ENCODE measurements around the gene TTLL1. TPM values are rescaled to one million over a fixed set of nuclear protein-coding genes. Genes with fewer than 3 reads are reported as not detected.

The TTLL1 gene
- total RNA-seq, 4 donors from 2014 or later, result 1.8 to 7.2 (median 3.4) TPM

DNA sequence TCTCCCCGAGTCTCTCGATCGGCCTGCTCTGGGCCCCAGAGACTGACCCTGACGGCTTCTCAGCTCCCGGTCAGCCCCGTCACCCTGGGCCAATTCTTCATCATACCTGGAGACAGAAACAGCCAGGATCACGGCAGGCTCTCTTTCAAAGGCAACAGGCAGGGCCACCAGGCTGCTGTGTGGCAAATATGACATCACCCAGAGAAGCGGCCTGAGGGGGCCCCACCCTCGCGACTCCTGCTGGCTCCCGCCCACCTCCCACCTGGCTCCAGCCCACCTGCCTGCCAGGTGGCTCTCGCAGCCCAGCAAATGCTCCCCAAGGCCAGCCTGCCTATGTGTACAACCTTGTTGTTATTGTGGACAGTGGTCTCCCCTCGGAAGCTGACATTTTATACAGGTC is 49.4 kb downstream of the TTLL1 start:
- intact Hi-C loops (cut with DNase I), result loop anchor here (10.0 kb wide), 1 partner anchor 255 kb away; no protein-coding TSS in a partner anchor
- peaks cover 0 to 29% (median 5%) of the 10 kb centered on the region in 3 donors for H3K4me1 ChIP-seq
- 74 to 84% methylated on average over 6 to 11 of the region's 13 CpGs for WGBS, 2 donors
- no peaks in the 10 kb centered on the region for H3K9me3 ChIP-seq
- no peak overlapping the region for H3K27ac ChIP-seq
- no peak overlapping the region for H3K4me3 ChIP-seq
- H3K36me3 ChIP-seq, result no peaks in the 10 kb centered on the region
- TF ChIP-seq, protein P1, sequence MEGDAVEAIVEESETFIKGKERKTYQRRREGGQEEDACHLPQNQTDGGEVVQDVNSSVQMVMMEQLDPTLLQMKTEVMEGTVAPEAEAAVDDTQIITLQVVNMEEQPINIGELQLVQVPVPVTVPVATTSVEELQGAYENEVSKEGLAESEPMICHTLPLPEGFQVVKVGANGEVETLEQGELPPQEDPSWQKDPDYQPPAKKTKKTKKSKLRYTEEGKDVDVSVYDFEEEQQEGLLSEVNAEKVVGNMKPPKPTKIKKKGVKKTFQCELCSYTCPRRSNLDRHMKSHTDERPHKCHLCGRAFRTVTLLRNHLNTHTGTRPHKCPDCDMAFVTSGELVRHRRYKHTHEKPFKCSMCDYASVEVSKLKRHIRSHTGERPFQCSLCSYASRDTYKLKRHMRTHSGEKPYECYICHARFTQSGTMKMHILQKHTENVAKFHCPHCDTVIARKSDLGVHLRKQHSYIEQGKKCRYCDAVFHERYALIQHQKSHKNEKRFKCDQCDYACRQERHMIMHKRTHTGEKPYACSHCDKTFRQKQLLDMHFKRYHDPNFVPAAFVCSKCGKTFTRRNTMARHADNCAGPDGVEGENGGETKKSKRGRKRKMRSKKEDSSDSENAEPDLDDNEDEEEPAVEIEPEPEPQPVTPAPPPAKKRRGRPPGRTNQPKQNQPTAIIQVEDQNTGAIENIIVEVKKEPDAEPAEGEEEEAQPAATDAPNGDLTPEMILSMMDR (IDR thresholded peaks at IDR 0.05), result no peak
- TF ChIP-seq POLR2A (IDR thresholded peaks at IDR 0.05), result no peak
- no peaks in the 10 kb centered on the region for H3K27me3 ChIP-seq
- no peak for DNase-seq

DNA sequence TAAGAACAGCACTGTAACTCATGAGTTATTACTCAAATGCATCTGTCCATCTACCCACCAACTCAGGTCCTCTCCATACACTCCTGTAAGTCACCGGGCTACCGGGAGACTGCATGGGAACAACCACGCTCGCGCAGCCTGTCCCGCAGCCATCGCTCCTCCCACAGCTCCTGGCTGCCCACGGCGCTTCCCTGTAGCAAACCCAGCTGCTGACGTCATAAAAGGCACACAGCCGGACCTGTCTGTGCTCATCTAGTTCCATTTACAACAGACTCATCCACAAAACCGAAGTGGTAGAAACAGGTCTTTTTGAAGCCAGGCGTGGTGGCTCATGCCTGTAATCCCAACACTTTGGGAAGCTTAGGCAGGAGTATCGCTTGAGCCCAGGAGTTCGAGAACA is 50.9 kb downstream of the TTLL1 start:
- H3K9me3 ChIP-seq, result no peaks in the 10 kb centered on the region
- H3K27me3 ChIP-seq, result no peaks in the 10 kb centered on the region
- no peak for DNase-seq
- TF ChIP-seq, protein P1 (IDR thresholded peaks at IDR 0.05), result no peak
- no peak for TF ChIP-seq POLR2A (IDR thresholded peaks at IDR 0.05)
- peak overlapping the region in 1 of 4 donors; percentile 51 for H3K27ac ChIP-seq
- peaks cover 0 to 40% (median 10%) of the 10 kb centered on the region in 3 donors for H3K4me1 ChIP-seq
- no peaks in the 10 kb centered on the region for H3K36me3 ChIP-seq
- intact Hi-C loops (cut with DNase I), result no loop called here
- no peak overlapping the region for H3K4me3 ChIP-seq
- 65 to 86% methylated on average over 14 of the region's 15 CpGs for WGBS, 2 donors

DNA sequence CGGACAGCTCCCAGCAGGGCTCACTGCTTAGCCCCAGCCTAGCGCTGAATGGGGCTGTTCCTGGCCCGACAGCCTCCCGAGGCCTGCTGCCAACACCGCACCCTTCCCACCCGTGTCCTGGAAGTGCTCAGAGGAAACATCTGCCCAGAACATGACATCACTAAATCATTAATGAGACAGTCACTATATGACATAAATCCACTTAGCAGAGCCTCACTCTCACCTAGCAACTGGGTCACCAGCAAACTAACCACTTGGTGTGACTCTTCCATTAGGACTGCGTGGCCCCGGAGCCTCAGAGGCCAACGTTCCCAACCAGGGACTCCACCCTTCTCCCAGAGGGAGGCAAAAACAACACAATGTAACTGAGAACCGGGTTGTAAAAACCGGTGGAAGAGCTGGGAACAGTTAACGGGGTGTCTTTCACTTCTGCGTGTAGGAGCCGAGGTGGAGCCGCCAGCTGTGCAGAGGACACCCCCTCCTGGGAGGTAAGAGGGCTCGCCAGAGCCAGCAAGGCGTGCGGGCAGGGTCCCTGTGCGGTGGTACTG is 52.8 kb downstream of the TTLL1 start:
- Histone ChIP-seq H3K4me3 (no peak overlapping the region), H3K9me3 (no peaks in the 10 kb centered on the region), H3K27ac (peak overlapping the region in 3 of 4 donors; percentile 20 to 69 (median 57)), H3K27me3 (no peaks in the 10 kb centered on the region), H3K4me1 (peaks cover 0 to 32% (median 10%) of the 10 kb centered on the region in 3 donors), H3K36me3 (no peaks in the 10 kb centered on the region)
- DNase-seq, result no peak
- intact Hi-C loops (cut with DNase I), result no loop called here
- 63 to 65% methylated on average over 7 to 10 of the region's 19 CpGs for WGBS, 2 donors
- no peak for TF ChIP-seq POLR2A (IDR thresholded peaks at IDR 0.05)
- TF ChIP-seq, protein P1 (IDR thresholded peaks at IDR 0.05), result no peak

DNA sequence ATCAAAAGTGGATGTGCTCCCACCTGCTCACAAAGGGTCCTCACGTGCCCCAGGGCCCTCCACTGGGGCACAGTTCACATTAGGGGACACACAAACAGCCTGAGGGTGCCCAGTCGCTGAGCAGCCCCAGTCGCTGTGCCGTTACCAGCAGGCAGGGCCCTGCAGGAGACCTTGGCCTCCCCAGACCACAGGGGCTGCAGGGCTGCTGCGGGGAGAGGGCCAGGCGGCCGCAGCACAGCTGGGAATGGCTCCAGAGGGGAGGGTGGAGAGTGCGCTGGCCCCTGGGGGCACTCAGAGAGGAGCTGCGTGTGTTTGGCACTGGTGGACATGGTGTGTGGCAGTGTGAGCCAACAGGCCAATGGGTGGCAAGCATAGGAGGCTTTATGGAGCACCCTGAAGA is 53.9 kb downstream of the TTLL1 start:
- Histone ChIP-seq H3K36me3 (no peaks in the 10 kb centered on the region), H3K27me3 (no peaks in the 10 kb centered on the region), H3K9me3 (no peaks in the 10 kb centered on the region), H3K27ac (no peak overlapping the region), H3K4me1 (peaks cover 0 to 32% (median 10%) of the 10 kb centered on the region in 3 donors), H3K4me3 (no peak overlapping the region)
- no peak for DNase-seq
- intact Hi-C loops (cut with DNase I), result no loop called here
- TF ChIP-seq POLR2A (IDR thresholded peaks at IDR 0.05), result no peak
- TF ChIP-seq, protein P1 (IDR thresholded peaks at IDR 0.05), result no peak
- WGBS, 2 donors, result 70 to 96% methylated on average over 5 of the region's 9 CpGs

DNA sequence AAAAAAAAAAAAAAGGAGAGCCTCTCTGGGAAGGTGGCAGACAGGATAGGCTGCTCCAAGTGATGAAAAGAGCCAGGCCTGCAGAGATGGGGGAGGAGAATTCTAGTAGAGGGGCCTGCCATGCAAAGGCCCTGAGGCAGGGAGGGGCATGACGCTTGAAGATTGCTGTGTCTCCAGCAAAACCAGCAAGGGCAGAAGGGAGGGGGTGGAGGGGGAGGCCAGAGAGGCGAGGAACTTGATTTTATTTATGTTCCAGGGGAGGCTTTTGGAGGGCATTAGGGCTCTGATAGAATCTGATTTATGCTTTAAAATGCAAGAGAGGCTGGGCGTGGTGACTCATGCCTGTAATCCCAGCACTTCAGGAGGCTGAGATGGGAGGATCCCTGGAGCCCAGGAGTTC is 57.6 kb downstream of the TTLL1 start:
- intact Hi-C loops (cut with DNase I), result no loop called here
- TF ChIP-seq POLR2A (IDR thresholded peaks at IDR 0.05), result no peak
- TF ChIP-seq, protein P1 (IDR thresholded peaks at IDR 0.05), result no peak
- H3K4me1 ChIP-seq, result peaks cover 0 to 36% (median 9%) of the 10 kb centered on the region in 3 donors
- H3K4me3 ChIP-seq, result no peak overlapping the region
- H3K9me3 ChIP-seq, result no peaks in the 10 kb centered on the region
- no peaks in the 10 kb centered on the region for H3K27me3 ChIP-seq
- no peak for DNase-seq
- 62 to 72% methylated on average over 3 of the region's 3 CpGs for WGBS, 2 donors
- no peak overlapping the region for H3K27ac ChIP-seq
- no peaks in the 10 kb centered on the region for H3K36me3 ChIP-seq

Data from esophagus squamous epithelium (tissue), 5 donors.